Mucosa of descending colon (tissue), 3 donors: ENCODE measurements around the gene TSHZ3. TPM values are rescaled to one million over a fixed set of nuclear protein-coding genes. Genes with fewer than 3 reads are reported as not detected.

ENCODE experiments used
- ATAC-seq: fragments of 200-7000 bp; cut with Tn5 transposase; one replicate; pipeline ENCODE4 v1.9.1; 2020; ENCODE audit warnings: mild to moderate bottlenecking, moderate library complexity
- DNase-seq, 3 donors: peaks; one replicate each; pipeline ENCODE4 v3.0.0-alpha.2; 2020
- H3K36me3 ChIP-seq: fragments of 200-600 bp; one replicate; pipeline ENCODE4 v1.8.0; 2021; ENCODE audit warnings: low read depth, mild to moderate bottlenecking
- H3K4me1 ChIP-seq: fragments of 200-600 bp; one replicate; pipeline ENCODE4 v1.8.0; 2021; ENCODE audit warnings: low read depth, mild to moderate bottlenecking
- H3K4me3 ChIP-seq: fragments of 200-600 bp; one replicate; pipeline ENCODE4 v1.8.0; 2021; ENCODE audit warnings: mild to moderate bottlenecking
- H3K9me3 ChIP-seq: fragments of 200-600 bp; one replicate; pipeline ENCODE4 v1.8.0; 2021; ENCODE audit warnings: mild to moderate bottlenecking
- CTCF ChIP-seq: fragments of 200-600 bp; IDR thresholded peaks from one replicate; pipeline ENCODE4 v1.8.0; 2022; ENCODE audit warnings: antibody characterized with exemption, mild to moderate bottlenecking
- intact Hi-C, 2 donors: fragments of 100-400 bp; cut with DNase I in 1 of 2; cut with micrococcal nuclease in 1 of 2; formaldehyde crosslinking; loops; one replicate each; pipeline versions ENCODE4 v1.11.0 to v1.11.1; 2022; cut with DNase I, micrococcal nuclease
- total RNA-seq, 3 donors: library from RNA; stranded (reverse); fragmentation: NEBNext Ultra II Directional in 2 of 3; extraction: Animal tissue kit (Norgen Biotek cat#: 25700) in 2 of 3; gene quantifications; one replicate each; pipeline versions ENCODE4 v1.2.1 to v1.2.4, GENCODE V29; 2021 to 2023
- donor health status: DM: no; HTN: no; CAD: no; lungs with moderate emphysema.
- donor health status: DM: no; HTN: no; CAD: no.
- donor health status: DM: no; HTN: yes; CAD: no.

TSHZ3 gene
- total RNA-seq, 3 donors from 2014 or later = 1.6 to 32.1 (median 5.2) TPM

GRCh38 chr19:31346184-31347059, 2.8 kb downstream of the TSHZ3 start:
- DNase-seq (no peak), ATAC-seq (no peak)
- Histone ChIP-seq H3K4me1 (peaks cover 12% of the 10 kb centered on the region), H3K9me3 (no peaks in the 10 kb centered on the region), H3K36me3 (no peaks in the 10 kb centered on the region), H3K4me3 (no peak overlapping the region)
- intact Hi-C loops = no loop called here
- no peak for TF ChIP-seq CTCF

GRCh38 chr19:31344403-31344802, 4.8 kb downstream of the TSHZ3 start:
- Histone ChIP-seq H3K9me3 (no peaks in the 10 kb centered on the region), H3K36me3 (no peaks in the 10 kb centered on the region), H3K4me1 (peaks cover 3% of the 10 kb centered on the region), H3K4me3 (no peak overlapping the region)
- DNase-seq = no peak
- ATAC-seq = no peak
- intact Hi-C loops = no loop called here
- no peak for TF ChIP-seq CTCF

GRCh38 chr19:31342926-31343325, 6.3 kb downstream of the TSHZ3 start:
- ATAC-seq (no peak), DNase-seq (no peak)
- Histone ChIP-seq H3K36me3 (no peaks in the 10 kb centered on the region), H3K9me3 (no peaks in the 10 kb centered on the region), H3K4me1 (no peaks in the 10 kb centered on the region), H3K4me3 (no peak overlapping the region)
- intact Hi-C loops = no loop called here
- TF ChIP-seq CTCF = no peak

GRCh38 chr19:31340042-31341025, 8.9 kb downstream of the TSHZ3 start:
- no peak for DNase-seq

More at GRCh38 chr19:31340042-31341025, 8.9 kb downstream of the TSHZ3 start:
- Histone ChIP-seq H3K9me3 (no peaks in the 10 kb centered on the region), H3K4me3 (no peak overlapping the region), H3K36me3 (no peaks in the 10 kb centered on the region), H3K4me1 (no peaks in the 10 kb centered on the region)
- no peak for TF ChIP-seq CTCF
- intact Hi-C loops = no loop called here
- peak; percentile 11 for ATAC-seq
